ENCODE measurements around the gene SRRM2.

SRRM2 gene

GRCh38 chr16:2752035-2752849 is at the start of gene SRRM2:
SRRM2 (plus strand) TSS chr16:2752638; CDS start chr16:2756365, 3,727 bp downstream.
- peak; percentile 97 for DNase-seq (ENCODE audit: low spot score)

- no peak for DNase-seq (ENCODE audit: low spot score)
Observed at GRCh38 chr16:2702871-2703745, 49.3 kb upstream of the SRRM2 start.

- DNase-seq (ENCODE audit: low spot score): no peak
Observed at GRCh38 chr16:2704166-2704982, 48.1 kb upstream of the SRRM2 start.

GRCh38 chr16:2704983-2705275 is 47.5 kb upstream of the SRRM2 start:
- no peak for DNase-seq (ENCODE audit: low spot score)

- DNase-seq (ENCODE audit: low spot score): no peak
Observed at GRCh38 chr16:2705351-2705750, 47.1 kb upstream of the SRRM2 start.

GRCh38 chr16:2706085-2706484 is 46.4 kb upstream of the SRRM2 start:
- no peak for DNase-seq (ENCODE audit: low spot score)

GRCh38 chr16:2706611-2707311 is 45.7 kb upstream of the SRRM2 start:
- DNase-seq (ENCODE audit: low spot score): no peak

GRCh38 chr16:2707368-2708289 is 44.8 kb upstream of the SRRM2 start:
- DNase-seq (ENCODE audit: low spot score): no peak

GRCh38 chr16:2708290-2708639 is 44.2 kb upstream of the SRRM2 start:
- DNase-seq (ENCODE audit: low spot score): no peak

- DNase-seq (ENCODE audit: low spot score): no peak
Observed at GRCh38 chr16:2708955-2709587, 43.4 kb upstream of the SRRM2 start.

- DNase-seq (ENCODE audit: low spot score): no peak
Observed at GRCh38 chr16:2709588-2709984, 42.9 kb upstream of the SRRM2 start.

GRCh38 chr16:2710021-2710710 is 42.3 kb upstream of the SRRM2 start:
- DNase-seq (ENCODE audit: low spot score): no peak

GRCh38 chr16:2710711-2711231 is 41.7 kb upstream of the SRRM2 start:
- DNase-seq (ENCODE audit: low spot score): no peak

GRCh38 chr16:2711370-2712062 is 40.9 kb upstream of the SRRM2 start:
- DNase-seq (ENCODE audit: low spot score): no peak

- no peak for DNase-seq (ENCODE audit: low spot score)
Observed at GRCh38 chr16:2712063-2712441, 40.4 kb upstream of the SRRM2 start.

- no peak for DNase-seq (ENCODE audit: low spot score)
Observed at GRCh38 chr16:2712546-2712945, 39.9 kb upstream of the SRRM2 start.

GRCh38 chr16:2713523-2713922 is 38.9 kb upstream of the SRRM2 start:
- no peak for DNase-seq (ENCODE audit: low spot score)

GRCh38 chr16:2713985-2714774 is 38.3 kb upstream of the SRRM2 start:
- DNase-seq (ENCODE audit: low spot score): no peak
